Activated B cell treated with CpG ODN at 0.5 μM for 24 hours (primary cell): ENCODE measurements around the gene KRTAP5-7. TPM values are rescaled to one million over a fixed set of nuclear protein-coding genes. Genes with fewer than 3 reads are reported as not detected.

Experiments
- ATAC-seq: fragments of 200-7000 bp; cut with Tn5 transposase; one replicate; pipeline ENCODE4 v1.10.0; 2021; ENCODE audit warnings: low read depth, mild to moderate bottlenecking, moderate library complexity
- CTCF ChIA-PET: fragments of 350-600 bp; sonication (Branson Sonifier 250); formaldehyde crosslinking; loops from one replicate; lab custom pipeline; 2021; ENCODE audit warnings: antibody characterized with exemption; lab: Charles Lee
- POLR2A ChIA-PET: fragments of 350-600 bp; sonication (Branson Sonifier 250); formaldehyde crosslinking; loops from one replicate; lab custom pipeline; 2021; ENCODE audit warnings: antibody characterized with exemption; lab: Charles Lee
- DNase-seq: peaks from one replicate; pipeline ENCODE4 v3.0.0; 2022
- H3K27ac Mint-ChIP-seq: one replicate; pipeline ENCODE4 v1.8.0; 2020; ENCODE audit warnings: mixed read lengths
- H3K27me3 Mint-ChIP-seq: one replicate; pipeline ENCODE4 v1.8.0; 2021; ENCODE audit warnings: mixed read lengths
- H3K36me3 Mint-ChIP-seq: one replicate; pipeline ENCODE4 v1.8.0; 2021; ENCODE audit warnings: low read depth, mixed read lengths
- H3K4me1 Mint-ChIP-seq: one replicate; pipeline ENCODE4 v1.8.0; 2021; ENCODE audit warnings: mixed read lengths
- H3K4me3 Mint-ChIP-seq: one replicate; pipeline ENCODE4 v1.8.0; 2020; ENCODE audit warnings: mild to moderate bottlenecking, mixed read lengths
- H3K9me3 Mint-ChIP-seq: one replicate; pipeline ENCODE4 v1.8.0; 2020; ENCODE audit warnings: mixed read lengths
- CTCF ChIP-seq: fragments of 200-600 bp; IDR thresholded peaks from one replicate; pipeline ENCODE4 v1.8.0; 2022; ENCODE audit warnings: antibody characterized with exemption, mild to moderate bottlenecking
- intact Hi-C: fragments of 100-400 bp; cut with micrococcal nuclease; formaldehyde crosslinking; loops from one replicate; pipeline ENCODE4 v1.15.1; 2024
- total RNA-seq: library from RNA; stranded (reverse); gene quantifications from 2 replicates; pipeline ENCODE4 v1.2.3, GENCODE V29; 2022

Gene KRTAP5-7
- total RNA-seq, 1 donor from 2014 or later = 0.49 TPM

GRCh38 chr11:71507102-71507501 is 20.0 kb upstream of the KRTAP5-7 start:
- no peaks in the 10 kb centered on the region for H3K27me3 Mint-ChIP-seq
- no peak for ATAC-seq
- POLR2A ChIA-PET = no interaction called here
- no peak overlapping the region for H3K4me3 Mint-ChIP-seq
- peaks cover 40% of the 10 kb centered on the region for H3K36me3 Mint-ChIP-seq
- H3K27ac Mint-ChIP-seq = no peak overlapping the region
- CTCF ChIA-PET = no interaction called here
- H3K4me1 Mint-ChIP-seq = peaks cover 1% of the 10 kb centered on the region
- intact Hi-C loops = no loop called here
- DNase-seq = no peak
- peaks cover 32% of the 10 kb centered on the region for H3K9me3 Mint-ChIP-seq
- TF ChIP-seq CTCF = no peak

- CTCF ChIA-PET = no interaction called here
Measured at GRCh38 chr11:71518506-71519471, 8.3 kb upstream of the KRTAP5-7 start.

GRCh38 chr11:71519546-71519945 is 7.5 kb upstream of the KRTAP5-7 start:
- intact Hi-C loops = no loop called here
- Mint-ChIP-seq H3K27me3 (no peaks in the 10 kb centered on the region), H3K4me1 (no peaks in the 10 kb centered on the region), H3K27ac (no peak overlapping the region), H3K9me3 (peaks cover 2% of the 10 kb centered on the region), H3K36me3 (no peaks in the 10 kb centered on the region), H3K4me3 (no peak overlapping the region)
- CTCF ChIA-PET = no interaction called here
- POLR2A ChIA-PET = no interaction called here
- TF ChIP-seq CTCF = no peak
- DNase-seq (no peak), ATAC-seq (no peak)

More at GRCh38 chr11:71518506-71519471, 8.3 kb upstream of the KRTAP5-7 start:
- no peak overlapping the region for H3K4me3 Mint-ChIP-seq
- intact Hi-C loops = no loop called here
- H3K9me3 Mint-ChIP-seq = peaks cover 2% of the 10 kb centered on the region
- DNase-seq = no peak
- TF ChIP-seq CTCF = no peak
- no peaks in the 10 kb centered on the region for H3K36me3 Mint-ChIP-seq
- no peaks in the 10 kb centered on the region for H3K4me1 Mint-ChIP-seq
- POLR2A ChIA-PET = no interaction called here
- H3K27me3 Mint-ChIP-seq = no peaks in the 10 kb centered on the region
- ATAC-seq = no peak
- no peak overlapping the region for H3K27ac Mint-ChIP-seq

- Mint-ChIP-seq H3K9me3 (peaks cover 2% of the 10 kb centered on the region), H3K27me3 (peaks cover 3% of the 10 kb centered on the region), H3K4me3 (no peak overlapping the region), H3K4me1 (no peaks in the 10 kb centered on the region), H3K27ac (no peak overlapping the region), H3K36me3 (no peaks in the 10 kb centered on the region)
- intact Hi-C loops = no loop called here
- DNase-seq = no peak
- TF ChIP-seq CTCF = no peak
- POLR2A ChIA-PET = no interaction called here
- ATAC-seq = no peak
- CTCF ChIA-PET = no interaction called here
Measured at GRCh38 chr11:71525188-71525937, 1.7 kb upstream of the KRTAP5-7 start.

DNA sequence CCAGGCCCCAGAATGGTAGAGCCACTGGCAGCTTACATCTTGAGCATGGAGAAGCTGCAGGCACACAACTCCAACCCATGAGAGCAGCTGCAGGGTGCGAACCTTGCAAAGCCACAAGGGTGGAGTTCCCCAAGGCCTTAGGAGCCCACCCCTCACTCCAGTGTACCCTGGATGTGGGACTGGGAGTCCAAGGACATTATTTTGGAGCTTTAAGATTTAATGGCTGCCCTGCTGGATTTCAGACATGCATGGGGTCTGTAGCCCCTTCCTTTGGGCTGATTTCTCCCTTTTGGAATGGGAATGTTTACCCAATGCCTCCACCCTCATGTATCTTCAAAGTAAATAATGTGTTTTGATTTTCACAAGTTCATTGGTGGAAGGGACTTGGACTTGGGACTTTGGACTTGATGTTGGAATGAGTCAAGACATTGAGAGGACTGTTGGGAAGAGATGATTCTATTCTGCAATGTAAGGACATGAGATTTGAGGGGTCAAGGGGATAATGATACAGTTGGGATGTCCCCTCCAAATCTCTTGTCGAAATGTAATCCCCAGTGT is 1.1 kb upstream of the KRTAP5-7 start:
- DNase-seq = no peak
- ChIA-PET CTCF (no interaction called here), POLR2A (no interaction called here)
- no peak overlapping the region for H3K27ac Mint-ChIP-seq
- intact Hi-C loops = no loop called here
- H3K9me3 Mint-ChIP-seq = peaks cover 2% of the 10 kb centered on the region
- no peaks in the 10 kb centered on the region for H3K36me3 Mint-ChIP-seq
- ATAC-seq = no peak
- H3K4me1 Mint-ChIP-seq = no peaks in the 10 kb centered on the region
- H3K27me3 Mint-ChIP-seq = peaks cover 3% of the 10 kb centered on the region
- H3K4me3 Mint-ChIP-seq = no peak overlapping the region
- no peak for TF ChIP-seq CTCF
